Stomach smooth muscle (tissue), 2 donors: Measurements from ENCODE around the gene TRPC4AP.

Source experiments
- H3K27ac ChIP-seq: one replicate; pipeline ENCODE4 v1.7.0; 2013; ENCODE audit warnings: mild to moderate bottlenecking, low read length, inconsistent platforms
- H3K27me3 ChIP-seq, 2 donors: one replicate each; pipeline ENCODE4 v1.7.0; 2013; ENCODE audit warnings: low read length in 2 of 2; ENCODE audit not compliant: insufficient read depth in 2 of 2, control insufficient read depth in 1 of 2
- H3K36me3 ChIP-seq, 2 donors: one replicate each; pipeline ENCODE4 v1.7.0; 2013; ENCODE audit warnings: low read length in 2 of 2; ENCODE audit not compliant: control insufficient read depth in 2 of 2, insufficient read depth in 2 of 2
- H3K4me1 ChIP-seq: one replicate; pipeline ENCODE4 v1.7.0; 2013; ENCODE audit warnings: low read length; ENCODE audit not compliant: control insufficient read depth, insufficient read depth
- H3K4me3 ChIP-seq, 2 donors: one replicate each; pipeline ENCODE4 v1.7.0; 2013; ENCODE audit warnings: low read length in 2 of 2
- H3K9ac ChIP-seq, 2 donors: one replicate each; pipeline ENCODE4 v1.7.0; 2013; ENCODE audit warnings: low read length in 2 of 2, mild to moderate bottlenecking in 1 of 2
- H3K9me3 ChIP-seq, 2 donors: one replicate each; pipeline ENCODE4 v1.7.0; 2013; ENCODE audit warnings: low read length in 2 of 2; ENCODE audit not compliant: control insufficient read depth in 2 of 2
- donor health status: healthy.
- donor health status: Pancreatic carcinoma.

The TRPC4AP gene

DNA sequence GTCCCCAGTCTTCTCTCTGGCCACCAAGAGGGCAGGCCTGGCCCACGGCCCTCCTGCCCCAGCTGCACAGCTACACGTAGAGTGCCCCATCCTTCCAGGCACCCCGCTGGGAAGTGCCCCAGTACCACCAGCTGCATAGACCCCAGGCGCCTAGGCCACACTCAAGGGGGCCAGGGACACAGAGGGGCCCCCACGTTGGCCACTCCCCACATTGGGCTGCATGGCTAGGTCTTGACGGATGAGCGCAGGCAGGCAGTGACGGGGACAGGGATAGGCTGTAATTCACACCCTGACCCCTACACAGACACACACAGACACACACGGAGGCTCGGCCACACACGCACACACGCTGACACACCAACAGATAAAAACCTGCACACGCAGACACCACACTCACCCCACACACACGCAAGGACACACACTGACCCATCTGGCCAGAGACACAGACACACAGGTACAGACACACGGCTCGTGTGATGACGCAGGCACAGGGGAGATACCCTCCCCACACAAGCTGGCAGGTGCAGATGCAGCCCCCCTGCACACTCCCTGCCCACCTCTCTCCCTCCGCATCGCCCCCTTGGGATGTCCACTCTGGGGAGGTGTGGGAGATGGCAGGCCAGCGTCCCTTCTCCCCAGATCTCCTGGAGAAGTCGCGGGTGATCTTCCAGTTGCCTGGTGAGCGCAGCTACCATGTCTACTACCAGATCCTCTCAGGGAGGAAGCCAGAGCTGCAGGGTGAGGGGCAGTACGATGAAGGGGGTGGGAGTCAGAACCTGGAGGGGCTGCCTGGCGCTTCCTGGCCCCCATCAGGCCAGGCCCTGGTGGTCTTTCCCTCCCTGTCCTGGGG is 106.9 kb downstream of the TRPC4AP start:
- Histone ChIP-seq H3K4me1 (no peaks in the 10 kb centered on the region), H3K9ac (no peak overlapping the region), H3K27ac (no peak overlapping the region), H3K27me3 (peaks cover 19 to 24% of the 10 kb centered on the region in 2 donors), H3K36me3 (peaks cover 0 to under 1% of the 10 kb centered on the region in 2 donors), H3K4me3 (no peak overlapping the region), H3K9me3 (no peaks in the 10 kb centered on the region)

DNA sequence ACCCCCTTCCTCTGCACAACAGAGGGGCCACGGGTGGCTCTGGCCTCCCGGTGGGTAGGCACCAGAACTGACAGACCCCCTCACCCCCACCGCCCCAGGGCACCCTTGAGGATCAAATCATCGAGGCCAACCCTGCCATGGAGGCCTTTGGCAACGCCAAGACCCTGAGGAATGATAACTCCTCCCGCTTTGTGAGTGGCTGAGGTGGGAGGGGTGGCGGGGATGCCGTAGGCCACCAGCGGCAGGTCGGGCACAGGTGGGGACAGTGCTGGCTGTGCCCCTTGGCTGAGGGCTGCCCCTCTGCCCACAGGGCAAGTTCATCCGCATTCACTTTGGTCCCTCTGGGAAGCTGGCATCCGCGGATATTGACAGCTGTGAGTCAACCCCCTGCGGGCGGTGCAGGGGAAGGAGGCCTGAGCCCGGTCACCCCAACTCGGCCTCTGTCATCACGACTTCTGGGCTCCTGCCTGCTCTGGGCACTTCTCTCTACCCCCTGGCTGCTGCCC is 107.8 kb downstream of the TRPC4AP start:
- H3K27me3 ChIP-seq = peaks cover 19 to 26% of the 10 kb centered on the region in 2 donors
- H3K9me3 ChIP-seq = no peaks in the 10 kb centered on the region
- H3K9ac ChIP-seq = no peak overlapping the region
- H3K4me3 ChIP-seq = no peak overlapping the region
- no peaks in the 10 kb centered on the region for H3K36me3 ChIP-seq
- H3K27ac ChIP-seq = no peak overlapping the region
- H3K4me1 ChIP-seq = no peaks in the 10 kb centered on the region

DNA sequence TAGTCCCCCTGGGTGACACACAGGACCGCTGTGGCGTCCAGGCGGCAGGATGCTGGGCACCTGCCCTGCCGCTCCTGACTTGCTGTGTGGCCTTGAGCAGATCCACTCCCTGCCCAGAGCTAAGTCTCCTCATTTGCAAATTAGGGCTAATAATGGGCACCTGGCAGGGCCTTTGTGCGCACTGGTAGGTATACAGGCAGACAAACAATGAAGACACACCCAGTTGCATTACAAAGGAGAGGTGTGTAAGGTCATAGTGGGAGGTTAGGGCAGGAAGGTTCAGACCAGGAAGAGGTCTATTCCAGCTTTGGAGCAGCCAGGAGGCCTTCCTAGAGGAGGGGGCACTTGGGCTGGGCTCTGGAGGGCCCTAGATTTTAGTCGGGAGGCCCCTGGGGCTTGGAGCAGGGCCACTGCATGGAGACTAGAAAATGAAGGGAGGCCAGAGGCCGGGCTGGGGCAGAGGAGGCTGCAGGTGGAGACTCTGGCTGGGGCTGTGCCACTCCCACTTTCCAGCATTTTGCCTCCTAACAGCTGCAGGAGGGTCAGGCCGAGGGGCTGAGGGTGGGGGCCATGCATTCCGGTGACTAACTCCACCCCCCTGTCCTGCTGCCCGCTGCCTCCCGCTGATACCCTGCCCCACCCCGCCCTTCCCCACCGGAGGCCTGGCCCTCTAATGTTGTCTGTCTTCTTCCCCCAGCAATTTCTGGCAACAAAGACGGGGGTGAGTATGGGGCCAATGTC is 108.4 kb downstream of the TRPC4AP start:
- no peaks in the 10 kb centered on the region for H3K4me1 ChIP-seq
- no peaks in the 10 kb centered on the region for H3K36me3 ChIP-seq
- peaks cover 19 to 26% of the 10 kb centered on the region in 2 donors for H3K27me3 ChIP-seq
- no peaks in the 10 kb centered on the region for H3K9me3 ChIP-seq
- H3K4me3 ChIP-seq = no peak overlapping the region
- H3K9ac ChIP-seq = no peak overlapping the region
- H3K27ac ChIP-seq = no peak overlapping the region

DNA sequence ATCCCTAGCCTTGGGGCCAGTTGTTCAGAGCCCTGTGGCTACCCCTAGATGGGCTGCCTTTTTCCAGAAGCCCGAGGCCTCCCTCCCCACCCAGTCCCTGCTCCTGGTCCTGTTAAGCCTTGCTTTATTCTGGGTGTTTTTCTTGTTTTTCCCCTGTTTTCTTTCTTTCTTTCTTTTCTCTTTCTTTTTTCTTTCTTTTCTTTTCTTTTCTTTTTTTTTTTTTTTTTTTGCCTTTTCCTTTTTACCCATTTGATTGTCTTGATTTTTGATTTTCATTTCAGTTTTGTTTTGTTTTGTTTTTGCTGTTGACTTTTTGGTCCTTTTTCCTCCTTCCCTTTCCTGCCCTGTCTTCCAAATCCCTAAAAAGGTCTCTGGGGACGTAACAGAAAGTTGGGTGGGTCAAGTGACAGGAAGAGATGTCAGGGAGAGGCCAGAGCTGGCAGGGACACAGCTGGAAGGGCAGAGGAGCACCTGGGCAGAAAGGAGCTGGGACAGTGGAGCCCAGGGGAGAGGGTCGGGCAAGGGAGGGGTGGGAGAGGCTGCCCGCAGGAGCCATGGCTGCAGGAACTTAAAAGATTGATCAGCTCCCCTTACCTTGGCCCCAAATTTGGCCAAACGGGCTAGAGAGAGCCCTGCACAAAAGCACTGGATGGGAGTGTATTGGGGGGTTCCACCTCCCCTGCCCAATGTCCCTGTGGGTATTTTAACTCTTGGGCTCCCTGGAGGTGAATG is 109.4 kb downstream of the TRPC4AP start:
- Histone ChIP-seq H3K4me1 (no peaks in the 10 kb centered on the region), H3K27ac (no peak overlapping the region), H3K4me3 (no peak overlapping the region), H3K27me3 (peaks cover 19 to 26% of the 10 kb centered on the region in 2 donors), H3K9ac (no peak overlapping the region), H3K36me3 (no peaks in the 10 kb centered on the region), H3K9me3 (no peaks in the 10 kb centered on the region)

DNA sequence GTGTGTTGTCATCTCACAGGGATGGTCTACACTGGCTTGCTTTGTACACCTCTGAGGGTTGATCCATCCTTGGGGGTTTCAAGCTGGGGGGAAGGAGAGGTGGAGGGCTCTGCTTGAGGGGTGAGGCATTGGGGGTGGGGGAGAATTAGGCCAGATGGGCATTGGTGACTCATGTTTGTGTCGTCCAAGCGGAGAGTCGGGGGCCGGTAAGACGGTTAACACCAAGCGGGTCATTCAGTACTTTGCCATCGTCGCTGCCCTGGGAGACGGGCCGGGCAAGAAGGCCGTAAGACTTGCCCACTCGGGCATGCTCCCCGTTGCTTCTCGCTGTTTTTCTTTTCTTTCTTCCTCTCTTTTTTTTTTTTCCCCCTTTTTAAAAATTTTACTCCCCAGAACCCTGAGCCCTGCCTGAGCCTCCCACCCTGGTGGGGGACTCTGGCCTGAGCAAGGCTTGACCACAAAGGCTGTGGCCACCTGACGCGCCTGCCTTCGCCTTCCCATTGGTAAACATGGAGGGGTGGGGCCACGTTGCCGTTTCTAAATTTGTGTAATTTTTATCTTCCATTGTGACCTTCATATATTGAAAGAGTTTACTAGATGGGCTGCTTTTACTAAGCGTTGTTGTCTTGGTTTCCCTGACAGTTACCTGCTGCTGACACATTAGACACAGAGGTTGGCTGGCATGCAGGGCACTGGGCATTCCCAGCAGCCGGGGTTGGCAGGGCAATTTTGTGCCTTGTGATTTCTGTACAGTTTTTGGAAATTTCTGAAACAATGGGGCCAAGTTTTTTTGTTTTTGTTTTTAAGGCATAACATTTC is 110.1 kb downstream of the TRPC4AP start:
- no peak overlapping the region for H3K27ac ChIP-seq
- H3K4me1 ChIP-seq = no peaks in the 10 kb centered on the region
- H3K27me3 ChIP-seq = peaks cover 19 to 26% of the 10 kb centered on the region in 2 donors
- no peaks in the 10 kb centered on the region for H3K9me3 ChIP-seq
- no peaks in the 10 kb centered on the region for H3K36me3 ChIP-seq
- no peak overlapping the region for H3K4me3 ChIP-seq
- H3K9ac ChIP-seq = no peak overlapping the region

DNA sequence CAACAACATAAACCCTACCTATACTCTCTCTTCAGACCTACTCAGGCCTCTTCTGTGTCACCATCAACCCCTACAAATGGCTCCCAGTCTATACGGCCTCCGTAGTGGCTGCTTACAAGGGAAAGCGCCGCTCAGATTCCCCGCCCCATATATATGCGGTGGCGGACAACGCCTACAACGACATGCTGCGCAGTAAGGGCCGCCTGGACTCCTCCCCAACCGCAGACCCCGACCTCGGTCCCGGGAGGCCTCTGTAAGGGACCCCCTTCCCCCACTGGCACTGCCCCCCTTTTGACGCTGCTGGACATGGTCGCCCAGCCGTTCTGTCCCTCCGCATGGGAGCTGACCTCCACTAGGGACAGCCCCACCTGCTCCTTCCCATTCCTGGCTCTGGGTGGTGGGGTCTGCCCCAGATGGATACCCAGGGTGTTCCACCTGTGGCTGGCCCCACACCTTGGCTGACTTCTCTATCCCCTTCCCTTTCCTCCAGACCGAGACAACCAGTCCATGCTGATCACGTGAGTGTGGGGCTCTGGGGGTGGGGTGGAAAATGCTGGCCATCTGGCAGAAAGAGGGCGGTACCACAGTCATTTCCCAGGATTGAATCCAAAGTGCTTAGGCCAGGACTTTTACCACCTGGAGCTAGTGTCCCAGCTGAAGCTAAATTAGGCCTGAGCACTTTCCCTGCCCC is 111.9 kb downstream of the TRPC4AP start:
- Histone ChIP-seq H3K27ac (no peak overlapping the region), H3K36me3 (no peaks in the 10 kb centered on the region), H3K9me3 (no peaks in the 10 kb centered on the region), H3K27me3 (peaks cover 19 to 26% of the 10 kb centered on the region in 2 donors), H3K9ac (no peak overlapping the region), H3K4me1 (no peaks in the 10 kb centered on the region), H3K4me3 (no peak overlapping the region)

DNA sequence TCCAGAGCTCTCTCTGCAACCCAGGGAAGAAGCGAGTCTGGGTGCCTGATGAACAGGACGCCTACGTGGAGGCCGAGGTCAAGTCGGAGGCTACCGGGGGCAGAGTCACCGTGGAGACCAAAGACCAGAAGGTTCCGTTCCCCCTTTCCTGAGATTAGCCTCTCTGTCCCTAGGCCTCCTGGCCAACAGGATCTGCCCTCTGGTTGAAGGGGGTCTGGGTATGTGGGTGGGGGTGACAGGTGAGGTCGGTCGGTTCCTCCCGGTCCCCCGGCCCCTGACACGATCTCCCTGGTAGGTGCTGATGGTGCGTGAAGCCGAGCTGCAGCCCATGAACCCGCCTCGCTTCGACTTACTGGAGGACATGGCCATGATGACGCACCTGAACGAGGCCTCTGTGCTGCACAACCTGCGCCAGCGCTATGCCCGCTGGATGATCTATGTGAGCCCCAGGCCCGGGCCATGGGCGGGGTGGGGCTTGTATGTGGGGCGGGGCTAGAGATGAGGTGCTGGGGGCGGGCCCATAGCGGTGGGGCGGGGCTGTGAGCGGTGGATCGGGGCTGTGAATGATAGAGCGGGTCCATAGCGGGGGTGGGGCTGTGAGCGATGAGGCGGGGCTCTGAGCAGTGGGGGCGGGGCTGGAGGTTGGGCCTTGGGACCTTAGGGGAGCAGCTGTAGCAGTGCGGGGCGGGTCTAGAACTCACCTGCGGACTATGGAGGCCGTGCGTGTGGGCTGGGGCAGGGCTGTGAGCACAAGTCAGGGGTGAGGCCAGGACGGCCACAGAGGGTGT is 113.0 kb downstream of the TRPC4AP start:
- Histone ChIP-seq H3K36me3 (no peaks in the 10 kb centered on the region), H3K27me3 (peaks cover 19 to 26% of the 10 kb centered on the region in 2 donors), H3K4me3 (no peak overlapping the region), H3K4me1 (no peaks in the 10 kb centered on the region), H3K27ac (no peak overlapping the region), H3K9me3 (no peaks in the 10 kb centered on the region), H3K9ac (no peak overlapping the region)

DNA sequence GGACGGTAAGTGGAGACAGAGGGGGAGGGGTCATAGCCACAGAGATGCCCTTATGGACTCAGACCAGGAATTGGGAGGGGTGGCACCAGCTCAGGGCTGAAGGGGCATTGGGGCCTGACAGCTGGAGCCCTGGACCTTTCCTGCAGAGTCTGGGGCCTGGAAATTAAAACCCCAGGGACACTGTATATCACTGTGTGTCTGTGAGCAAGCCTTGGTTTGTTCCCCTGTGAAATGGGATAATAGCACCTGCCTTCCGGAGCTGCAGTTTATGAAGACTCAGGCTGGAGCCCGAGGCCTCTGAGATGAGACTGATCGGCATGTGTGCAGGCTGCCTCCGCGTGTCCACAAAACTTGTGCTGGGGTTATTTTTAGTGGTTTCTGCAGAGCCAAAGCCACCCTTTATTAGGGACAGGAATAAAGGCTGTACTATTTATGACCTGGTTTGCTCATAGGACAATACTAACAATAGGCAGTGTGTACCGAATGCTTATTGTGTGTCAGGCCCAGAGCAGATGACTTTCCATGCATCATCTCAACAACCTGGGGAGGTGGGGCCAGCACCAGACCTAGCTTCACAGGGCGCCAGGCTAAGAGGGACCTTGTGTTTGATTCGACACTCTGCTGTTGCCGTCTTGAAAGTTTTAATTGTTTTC is 114.4 kb downstream of the TRPC4AP start:
- H3K9ac ChIP-seq = no peak overlapping the region
- no peaks in the 10 kb centered on the region for H3K4me1 ChIP-seq
- H3K27me3 ChIP-seq = peaks cover 8 to 15% of the 10 kb centered on the region in 2 donors
- H3K36me3 ChIP-seq = no peaks in the 10 kb centered on the region
- H3K4me3 ChIP-seq = no peak overlapping the region
- no peaks in the 10 kb centered on the region for H3K9me3 ChIP-seq
- no peak overlapping the region for H3K27ac ChIP-seq
